CD14-positive monocyte (primary cell): ENCODE results near the gene OR4K17. TPM values are rescaled to one million over a fixed set of nuclear protein-coding genes. Genes with fewer than 3 reads are reported as not detected.

ENCODE experiments used
- DNase-seq, 3 donors: peaks; one replicate each; pipeline ENCODE4 v3.0.0-alpha.2; 2011 to 2022
- H2AFZ ChIP-seq: 2 replicates; pipeline ENCODE4 v1.6.0; 2012; ENCODE audit warnings: mild to moderate bottlenecking, low read depth, low read length, inconsistent platforms; ENCODE audit not compliant: insufficient read depth, poor library complexity, severe bottlenecking
- H3K27ac ChIP-seq, 2 donors: 1 replicate in 1 of 2; 2 replicates in 1 of 2; pipeline ENCODE4 v1.5.1; 2012 to 2013; ENCODE audit warnings: low read length in 2 of 2, control low read depth in 1 of 2, inconsistent platforms in 1 of 2, low read depth in 1 of 2, mild to moderate bottlenecking in 1 of 2
- H3K27me3 ChIP-seq, 2 donors: one replicate each; pipeline versions ENCODE4 v1.6.0 to v1.6.1; 2011 to 2013; ENCODE audit warnings: low read length in 2 of 2; ENCODE audit not compliant: control insufficient read depth in 2 of 2, insufficient read depth in 2 of 2
- H3K36me3 ChIP-seq, 2 donors: replicated peaks in 1 of 2; 1 replicate in 1 of 2; 2 replicates in 1 of 2; pipeline versions ENCODE4 v1.5.1 to v1.6.1; 2012 to 2013; ENCODE audit warnings: low read length in 2 of 2, control low read depth in 1 of 2, inconsistent platforms in 1 of 2, mild to moderate bottlenecking in 1 of 2; ENCODE audit not compliant: insufficient read depth in 2 of 2, control insufficient read depth in 1 of 2
- H3K4me1 ChIP-seq, 2 donors: 1 replicate in 1 of 2; 2 replicates in 1 of 2; pipeline versions ENCODE4 v1.5.1 to v1.6.1; 2012 to 2013; ENCODE audit warnings: low read length in 2 of 2, control low read depth in 1 of 2, inconsistent platforms in 1 of 2, mild to moderate bottlenecking in 1 of 2, moderate library complexity in 1 of 2; ENCODE audit not compliant: insufficient read depth in 2 of 2, control insufficient read depth in 1 of 2
- H3K4me2 ChIP-seq: replicated peaks from 2 replicates; pipeline ENCODE3; 2012; ENCODE audit warnings: low read length, moderate library complexity, mild to moderate bottlenecking; ENCODE audit not compliant: poor library complexity, severe bottlenecking; ENCODE audit errors: extremely low read depth
- H3K4me3 ChIP-seq, 3 experiments: fragments of 200-600 bp in 1 of 3; sonication (generic) in 1 of 3; replicated peaks in 1 of 3; 1 replicate in 2 of 3; 2 replicates in 1 of 3; pipeline ENCODE4 v1.5.1; 2011 to 2013; ENCODE audit warnings: low read length in 3 of 3, mild to moderate bottlenecking in 3 of 3, control low read depth in 2 of 3, low read depth in 2 of 3, inconsistent platforms in 1 of 3, moderate library complexity in 1 of 3
- H3K79me2 ChIP-seq: 2 replicates; pipeline ENCODE4 v1.6.0; 2012; ENCODE audit warnings: mild to moderate bottlenecking, control low read depth, inconsistent platforms, low read length, moderate library complexity; ENCODE audit not compliant: insufficient read depth
- H3K9ac ChIP-seq: 2 replicates; pipeline ENCODE4 v1.6.0; 2017; ENCODE audit warnings: low read length, mild to moderate bottlenecking; ENCODE audit not compliant: insufficient read depth, poor library complexity, severe bottlenecking
- H3K9me3 ChIP-seq, 2 donors: replicated peaks in 1 of 2; 1 replicate in 1 of 2; 2 replicates in 1 of 2; pipeline versions ENCODE4 v1.5.1 to v1.6.1; 2012 to 2013; ENCODE audit warnings: low read length in 2 of 2, control low read depth in 1 of 2; ENCODE audit not compliant: control insufficient read depth in 1 of 2, insufficient read depth in 1 of 2
- H4K20me1 ChIP-seq: 2 replicates; pipeline ENCODE4 v1.6.0; 2012; ENCODE audit warnings: mild to moderate bottlenecking, low read length, control low read depth, moderate library complexity; ENCODE audit not compliant: insufficient read depth
- H3K27ac Mint-ChIP-seq, 7 donors: one replicate each; pipeline ENCODE4 v1.8.0; 2020; ENCODE audit warnings: mild to moderate bottlenecking in 7 of 7, mixed read lengths in 7 of 7, moderate library complexity in 6 of 7, inconsistent platforms in 2 of 7
- H3K27me3 Mint-ChIP-seq, 3 donors: one replicate each; pipeline ENCODE4 v1.8.0; 2021 to 2022; ENCODE audit warnings: low read depth in 3 of 3, mild to moderate bottlenecking in 3 of 3, mixed read lengths in 3 of 3, moderate library complexity in 3 of 3, inconsistent platforms in 1 of 3
- H3K36me3 Mint-ChIP-seq, 2 donors: one replicate each; pipeline ENCODE4 v1.8.0; 2020; ENCODE audit warnings: mixed read lengths in 2 of 2, inconsistent platforms in 1 of 2, mild to moderate bottlenecking in 1 of 2
- H3K4me1 Mint-ChIP-seq: one replicate; pipeline ENCODE4 v1.8.0; 2020; ENCODE audit warnings: mild to moderate bottlenecking, mixed read lengths
- H3K4me3 Mint-ChIP-seq, 2 donors: one replicate each; pipeline ENCODE4 v1.8.0; 2020; ENCODE audit warnings: mild to moderate bottlenecking in 2 of 2, mixed read lengths in 2 of 2, moderate library complexity in 1 of 2
- H3K9me3 Mint-ChIP-seq, 7 donors: one replicate each; pipeline ENCODE4 v1.8.0; 2020 to 2022; ENCODE audit warnings: mixed read lengths in 7 of 7, mild to moderate bottlenecking in 6 of 7, moderate library complexity in 6 of 7, inconsistent platforms in 2 of 7
- CTCF ChIP-seq: fragments of 200-600 bp; IDR thresholded peaks from one replicate; pipeline ENCODE4 v1.8.0; 2022; ENCODE audit warnings: antibody characterized with exemption, mild to moderate bottlenecking
- WGBS: methylation state at CpG from one replicate; pipeline ENCODE4 v1.1.5; 2013; ENCODE audit warnings: missing lambda C conversion rate; ENCODE audit not compliant: insufficient coverage; 5-methylcytosine and 5-hydroxymethylcytosine counted together
- intact Hi-C, 2 donors: fragments of 100-400 bp; cut with micrococcal nuclease; formaldehyde crosslinking; loops; one replicate each; pipeline versions ENCODE4 v1.15.0 to v1.15.1; 2023
- polyA plus RNA-seq, 3 donors: library from polyadenylated mRNA; depleted of rRNA in 1 of 3; unstranded in 2 of 3; stranded (reverse) in 1 of 3; fragments of 300-500 nt in 2 of 3; fragments of >200 nt in 1 of 3; fragmentation: Illumina TruSeq in 2 of 3; gene quantifications; 1 replicate in 2 of 3; 2 replicates in 1 of 3; pipeline ENCODE4 v1.2.3, GENCODE V29; 2012 to 2021

OR4K17 gene
- polyA plus RNA-seq, 3 donors: not detected

GRCh38 chr14:20112321-20112720, 1.8 kb downstream of the OR4K17 start:
- H3K9ac ChIP-seq: no peak overlapping the region
- no peaks in the 10 kb centered on the region for H3K27me3 ChIP-seq
- no peak for TF ChIP-seq CTCF
- intact Hi-C loops: no loop called here
- H3K4me3 ChIP-seq: no peak overlapping the region
- no peak overlapping the region for H3K4me3 Mint-ChIP-seq
- no peaks in the 10 kb centered on the region for H3K36me3 ChIP-seq
- DNase-seq: no peak
- H4K20me1 ChIP-seq: no peaks in the 10 kb centered on the region
- H3K36me3 Mint-ChIP-seq: no peaks in the 10 kb centered on the region
- no peak overlapping the region for H2AFZ ChIP-seq
- H3K9me3 ChIP-seq: no peaks in the 10 kb centered on the region
- no peaks in the 10 kb centered on the region for H3K79me2 ChIP-seq
- peaks cover 0 to 2% (median 0%) of the 10 kb centered on the region in 3 donors for H3K27me3 Mint-ChIP-seq
- H3K9me3 Mint-ChIP-seq: peaks cover 0 to 2% (median 0%) of the 10 kb centered on the region in 7 donors
- H3K4me2 ChIP-seq: no peak overlapping the region
- 71% methylated on average over 2 of the region's 3 CpGs for WGBS
- H3K4me1 ChIP-seq: no peaks in the 10 kb centered on the region
- no peaks in the 10 kb centered on the region for H3K4me1 Mint-ChIP-seq
- no peak overlapping the region for H3K27ac ChIP-seq
- no peak overlapping the region for H3K27ac Mint-ChIP-seq

- no peaks in the 10 kb centered on the region for H4K20me1 ChIP-seq
- no peaks in the 10 kb centered on the region for H3K36me3 Mint-ChIP-seq
- H3K4me3 ChIP-seq: no peak overlapping the region
- H3K4me2 ChIP-seq: no peak overlapping the region
- H2AFZ ChIP-seq: no peak overlapping the region
- no peak for TF ChIP-seq CTCF
- H3K9ac ChIP-seq: no peak overlapping the region
- H3K4me1 Mint-ChIP-seq: no peaks in the 10 kb centered on the region
- H3K79me2 ChIP-seq: no peaks in the 10 kb centered on the region
- no peaks in the 10 kb centered on the region for H3K36me3 ChIP-seq
- H3K27ac Mint-ChIP-seq: no peak overlapping the region
- H3K9me3 ChIP-seq: peaks cover 14 to 35% of the 10 kb centered on the region in 2 donors
- H3K27ac ChIP-seq: no peak overlapping the region
- no CpG with 5 or more reads among the region's 1 CpG for WGBS
- H3K4me1 ChIP-seq: no peaks in the 10 kb centered on the region
- no peaks in the 10 kb centered on the region for H3K27me3 ChIP-seq
- intact Hi-C loops: no loop called here
- H3K4me3 Mint-ChIP-seq: no peak overlapping the region
- peaks cover 0 to 2% (median 1%) of the 10 kb centered on the region in 3 donors for H3K27me3 Mint-ChIP-seq
- H3K9me3 Mint-ChIP-seq: peaks cover 13 to 26% (median 18%) of the 10 kb centered on the region in 7 donors
- DNase-seq: no peak
Observed at GRCh38 chr14:20116748-20117147, 6.2 kb downstream of the OR4K17 start.
